K562 (cell line): ENCODE results near the gene SNX9. TPM values are rescaled to one million over a fixed set of nuclear protein-coding genes. Genes with fewer than 3 reads are reported as not detected.

Experiments used
- ADNP ChIP-seq: fragments of 200-800 bp; sonication (Bioruptor generic); IDR thresholded peaks from 2 replicates; pipeline ENCODE4 v1.6.1; 2016; ENCODE audit warnings: missing genetic modification characterization, missing compliant biosample characterization
- CBX8 ChIP-seq: fragments of 200-600 bp; sonication (generic); IDR thresholded peaks from 2 replicates; pipeline ENCODE4 v1.6.1; 2012; ENCODE audit warnings: borderline replicate concordance, mixed run types, low read depth, mild to moderate bottlenecking, moderate library complexity, mixed read lengths, low read length, control low read depth, inconsistent platforms; ENCODE audit not compliant: poor library complexity, severe bottlenecking; ENCODE audit errors: extremely low read depth
- GABPB2 ChIP-seq: fragments of 250-450 bp; sonication (Bioruptor Pico); conservative IDR thresholded peaks from 2 replicates; pipeline ENCODE4 v1.5.1; 2021; ENCODE audit warnings: mild to moderate bottlenecking
- HNRNPLL ChIP-seq: fragments of 200-400 bp; formaldehyde crosslinking; IDR thresholded peaks from 2 replicates; pipeline ENCODE4 v1.6.1; 2017; ENCODE audit warnings: low read length, low read depth, mild to moderate bottlenecking; ENCODE audit not compliant: poor library complexity, severe bottlenecking
- HOXB6 ChIP-seq: fragments of 250-450 bp; sonication (Bioruptor Pico); IDR thresholded peaks from 2 replicates; pipeline ENCODE4 v1.5.1; 2022; ENCODE audit warnings: mild to moderate bottlenecking, borderline replicate concordance
- JUNB ChIP-seq: fragments of 450-650 bp; formaldehyde crosslinking; conservative IDR thresholded peaks from 2 replicates; pipeline ENCODE4 v1.4.0; 2020; ENCODE audit warnings: mild to moderate bottlenecking
- MEIS2 ChIP-seq: fragments of 450-650 bp; IDR thresholded peaks from 2 replicates; pipeline ENCODE4 v1.6.1; 2014; ENCODE audit warnings: mild to moderate bottlenecking; ENCODE audit not compliant: partially characterized antibody
- MTA1 ChIP-seq: fragments of 450-650 bp; IDR thresholded peaks from 2 replicates; pipeline ENCODE4 v1.6.1; 2017; ENCODE audit warnings: borderline replicate concordance
- MTA3 ChIP-seq: fragments of 450-650 bp; formaldehyde crosslinking; IDR thresholded peaks from 2 replicates; pipeline ENCODE4 v1.6.1; 2017; ENCODE audit warnings: mild to moderate bottlenecking, borderline replicate concordance
- SIN3B ChIP-seq: fragments of 450-650 bp; IDR thresholded peaks from 2 replicates; pipeline ENCODE4 v1.6.1; 2017; ENCODE audit warnings: low read depth, mild to moderate bottlenecking, moderate library complexity
- SNIP1 ChIP-seq: fragments of 450-650 bp; IDR thresholded peaks from 2 replicates; pipeline ENCODE4 v1.7.1; 2017; ENCODE audit warnings: low read depth, mild to moderate bottlenecking
- ZNF175 ChIP-seq: fragments of 200-800 bp; sonication (Bioruptor generic); IDR thresholded peaks from 2 replicates; pipeline ENCODE4 v1.6.1; 2016; ENCODE audit warnings: low read depth, mild to moderate bottlenecking, missing genetic modification characterization, missing compliant biosample characterization
- polyA plus RNA-seq, 8 experiments: library from polyadenylated mRNA; depleted of rRNA in 4 of 8; stranded (reverse) in 5 of 8; unstranded in 3 of 8; fragments of >200 nt; fragmentation: Nextera tagmentation in 2 of 8; fragmentation: Illumina TruSeq in 1 of 8; extraction: Ambion mirVana in 2 of 8; extraction: Trizol in 1 of 8; gene quantifications; 2 replicates each; pipeline versions ENCODE4 v1.2.1 to v1.2.3, GENCODE V29; 2011 to 2014; ENCODE audit warnings: inconsistent platforms in 1 of 8, missing spikeins in 1 of 8
- total RNA-seq, 7 experiments: library from RNA; depleted of rRNA in 6 of 7; stranded (reverse); fragments of >200 nt in 6 of 7; fragmentation: Illumina TruSeq in 2 of 7; extraction: Trizol in 2 of 7; gene quantifications; 2 replicates each; pipeline versions ENCODE4 v1.2.1 to v1.2.3, GENCODE V29; 2011 to 2021; ENCODE audit warnings: low replicate concordance in 1 of 7
- TF ChIP-seq, protein P1 (sequence below): fragments of 250-450 bp; sonication (Bioruptor Pico); IDR thresholded peaks from 2 replicates; pipeline ENCODE4 v1.5.0; 2021; ENCODE audit warnings: mild to moderate bottlenecking, borderline replicate concordance
- TF ChIP-seq, protein P2 (sequence below): fragments of 250-450 bp; sonication (Bioruptor Pico); IDR thresholded peaks from 2 replicates; pipeline ENCODE4 v1.8.0; 2021; ENCODE audit warnings: mild to moderate bottlenecking, moderate library complexity

SNX9 gene
- total and polyA plus RNA-seq, 9 of the 15 experiments (the other 6 are each of a cell fraction or from before 2014, with no cell fraction given): 6.0 to 81.7 (median 57.1) TPM

DNA sequence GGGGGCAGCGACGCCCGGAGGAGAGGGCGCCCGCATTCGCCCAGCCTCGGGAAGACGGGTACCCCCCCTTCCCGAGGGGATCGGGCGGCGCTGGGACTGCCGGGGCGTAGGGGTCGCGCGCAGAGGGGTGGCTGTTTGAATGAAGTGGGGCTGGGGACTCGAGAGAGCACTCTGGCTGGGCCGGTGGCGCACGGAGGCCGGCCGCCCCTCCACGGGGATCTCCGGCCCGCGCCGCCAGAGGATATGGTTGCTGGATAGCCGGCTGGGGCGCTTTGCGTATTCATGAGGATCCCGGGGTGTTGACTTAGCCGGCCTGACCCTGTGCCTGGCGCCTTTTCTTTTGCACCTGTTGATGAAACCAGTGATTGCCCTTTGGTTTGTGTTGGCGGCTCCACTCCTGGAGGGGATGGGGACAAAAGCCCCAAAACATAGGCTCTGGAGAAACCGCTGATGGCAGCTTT lies 159.1 kb downstream of the SNX9 start (continued):
- peak; percentile 75 for TF ChIP-seq HNRNPLL
- TF ChIP-seq, protein P1, sequence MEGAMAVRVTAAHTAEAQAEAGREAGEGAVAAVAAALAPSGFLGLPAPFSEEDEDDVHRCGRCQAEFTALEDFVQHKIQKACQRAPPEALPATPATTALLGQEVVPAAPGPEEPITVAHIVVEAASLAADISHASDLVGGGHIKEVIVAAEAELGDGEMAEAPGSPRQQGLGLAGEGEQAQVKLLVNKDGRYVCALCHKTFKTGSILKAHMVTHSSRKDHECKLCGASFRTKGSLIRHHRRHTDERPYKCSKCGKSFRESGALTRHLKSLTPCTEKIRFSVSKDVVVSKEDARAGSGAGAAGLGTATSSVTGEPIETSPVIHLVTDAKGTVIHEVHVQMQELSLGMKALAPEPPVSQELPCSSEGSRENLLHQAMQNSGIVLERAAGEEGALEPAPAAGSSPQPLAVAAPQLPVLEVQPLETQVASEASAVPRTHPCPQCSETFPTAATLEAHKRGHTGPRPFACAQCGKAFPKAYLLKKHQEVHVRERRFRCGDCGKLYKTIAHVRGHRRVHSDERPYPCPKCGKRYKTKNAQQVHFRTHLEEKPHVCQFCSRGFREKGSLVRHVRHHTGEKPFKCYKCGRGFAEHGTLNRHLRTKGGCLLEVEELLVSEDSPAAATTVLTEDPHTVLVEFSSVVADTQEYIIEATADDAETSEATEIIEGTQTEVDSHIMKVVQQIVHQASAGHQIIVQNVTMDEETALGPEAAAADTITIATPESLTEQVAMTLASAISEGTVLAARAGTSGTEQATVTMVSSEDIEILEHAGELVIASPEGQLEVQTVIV (CRISPR knock-in tag): no peak
- no peak for TF ChIP-seq CBX8
- no peak for TF ChIP-seq MTA3
- TF ChIP-seq SIN3B: no peak
- no peak for TF ChIP-seq JUNB (CRISPR knock-in tag)
- TF ChIP-seq SNIP1: no peak
- TF ChIP-seq, protein P2, sequence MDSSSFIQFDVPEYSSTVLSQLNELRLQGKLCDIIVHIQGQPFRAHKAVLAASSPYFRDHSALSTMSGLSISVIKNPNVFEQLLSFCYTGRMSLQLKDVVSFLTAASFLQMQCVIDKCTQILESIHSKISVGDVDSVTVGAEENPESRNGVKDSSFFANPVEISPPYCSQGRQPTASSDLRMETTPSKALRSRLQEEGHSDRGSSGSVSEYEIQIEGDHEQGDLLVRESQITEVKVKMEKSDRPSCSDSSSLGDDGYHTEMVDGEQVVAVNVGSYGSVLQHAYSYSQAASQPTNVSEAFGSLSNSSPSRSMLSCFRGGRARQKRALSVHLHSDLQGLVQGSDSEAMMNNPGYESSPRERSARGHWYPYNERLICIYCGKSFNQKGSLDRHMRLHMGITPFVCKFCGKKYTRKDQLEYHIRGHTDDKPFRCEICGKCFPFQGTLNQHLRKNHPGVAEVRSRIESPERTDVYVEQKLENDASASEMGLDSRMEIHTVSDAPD: no peak
- TF ChIP-seq ADNP: no peak
- no peak for TF ChIP-seq GABPB2 (CRISPR knock-in tag)
- no peak for TF ChIP-seq MTA1
- TF ChIP-seq HOXB6 (CRISPR knock-in tag): no peak
- no peak for TF ChIP-seq ZNF175 (CRISPR knock-in tag)
- TF ChIP-seq MEIS2: no peak
